PFSK-1 (cell line): Measurements from ENCODE around the gene SCUBE1.

Source experiments
- REST ChIP-seq, 2 experiments: IDR thresholded peaks; 2 replicates each; pipeline versions ENCODE4 v1.6.1 to v1.8.0; 2011 to 2012; ENCODE audit warnings: low read depth in 2 of 2, low read length in 2 of 2, control low read depth in 1 of 2, inconsistent platforms in 1 of 2, mild to moderate bottlenecking in 1 of 2, moderate library complexity in 1 of 2; ENCODE audit not compliant: insufficient read depth in 1 of 2
- SIN3A ChIP-seq: IDR thresholded peaks from 2 replicates; pipeline ENCODE4 v1.6.1; 2012; ENCODE audit warnings: mild to moderate bottlenecking, low read length, moderate library complexity, borderline replicate concordance; ENCODE audit not compliant: insufficient read depth

GRCh38 chr22:43227239-43227630 lies 115.9 kb downstream of the SCUBE1 start:
- TF ChIP-seq SIN3A: no peak
- TF ChIP-seq REST (IDR thresholded peaks at IDR 0.05; ENCODE audit: insufficient read depth in 1 of 2, low read depth in 2 of 2, low read length in 2 of 2): no peak
